Regular cardiac myocyte (primary cell): ENCODE data around the gene ATP1B4. TPM values are rescaled to one million over a fixed set of nuclear protein-coding genes. Genes with fewer than 3 reads are reported as not detected.

Experiments
- total RNA-seq: library from RNA; depleted of rRNA; stranded (reverse); fragments of >200 nt; gene quantifications from 2 replicates; pipeline ENCODE4 v1.2.3, GENCODE V29; 2014

ATP1B4 gene
- total RNA-seq = not detected in 2 replicates

DNA sequence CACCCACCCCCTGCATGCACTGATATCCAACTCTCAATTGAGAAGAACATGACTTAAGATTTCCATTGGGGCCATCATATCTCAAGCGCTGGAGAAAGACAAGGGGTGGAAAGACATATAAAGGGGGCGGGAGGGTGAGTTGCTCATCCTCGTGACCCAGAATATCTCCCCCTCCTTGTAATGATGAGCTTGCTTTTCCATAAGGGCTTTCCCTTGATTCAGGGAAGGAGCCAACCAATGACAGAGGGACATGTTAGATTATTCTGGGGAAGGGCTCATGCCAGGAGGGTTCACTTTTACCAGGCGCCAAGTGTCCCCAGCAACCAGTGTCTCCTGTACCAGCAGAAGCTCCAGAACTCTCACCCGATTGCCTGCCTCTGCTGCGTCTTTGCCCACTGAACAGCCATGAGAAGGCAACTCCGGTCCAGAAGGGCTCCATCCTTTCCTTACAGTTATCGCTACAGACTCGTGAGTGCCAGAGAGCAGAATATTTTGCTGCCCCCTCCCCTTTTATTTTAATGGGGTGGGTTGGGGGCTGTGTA lies at the start of gene ATP1B4:
Gene ATP1B4, plus strand, starts transcription at position 326 of the 542 bp plus-strand sequence. Its CDS starts 80 bp downstream, at position 406.

Other genes starting within 250 kb of the ATP1B4 start
- not detected in 2 replicates for gene RHOXF1, start 246.2 kb upstream of the ATP1B4 start, total RNA-seq
- gene RHOXF2, start 203.5 kb upstream of the ATP1B4 start, total RNA-seq = not detected in 2 replicates
- 9.6 and 10.2 TPM in 2 replicates for gene ZBTB33, start 111.3 kb upstream of the ATP1B4 start, total RNA-seq
- under 0.01 TPM in 1 of 2 replicates, not detected in the other for gene TMEM255A, start 50.6 kb upstream of the ATP1B4 start, total RNA-seq
- 114 and 224 TPM in 2 replicates for gene LAMP2, start 107.2 kb downstream of the ATP1B4 start, total RNA-seq
- 55.5 and 70.5 TPM in 2 replicates for gene CUL4B, start 198.9 kb downstream of the ATP1B4 start, total RNA-seq
- 34.1 and 51.4 TPM in 2 replicates for gene MCTS1, start 242.0 kb downstream of the ATP1B4 start, total RNA-seq